KOPT-K1 (cell line): ENCODE data around the gene DHRS12.

Source experiments
- H3K27ac ChIP-seq: fragments of 200-600 bp; sonication (generic); 2 replicates; pipeline ENCODE4 v1.5.1; 2016; ENCODE audit warnings: antibody characterized with exemption, mild to moderate bottlenecking, low read depth, low read length; ENCODE audit not compliant: poor library complexity, severe bottlenecking
- H3K36me3 ChIP-seq: fragments of 200-600 bp; sonication (generic); 2 replicates; pipeline ENCODE4 v1.5.1; 2017; ENCODE audit warnings: antibody characterized with exemption, mild to moderate bottlenecking, low read length, moderate library complexity; ENCODE audit not compliant: insufficient read depth
- H3K9me3 ChIP-seq: fragments of 200-600 bp; sonication (generic); 2 replicates; pipeline ENCODE4 v1.5.1; 2017; ENCODE audit warnings: antibody characterized with exemption, low read length, mild to moderate bottlenecking; ENCODE audit not compliant: insufficient read depth, poor library complexity, severe bottlenecking

DHRS12 gene

DNA sequence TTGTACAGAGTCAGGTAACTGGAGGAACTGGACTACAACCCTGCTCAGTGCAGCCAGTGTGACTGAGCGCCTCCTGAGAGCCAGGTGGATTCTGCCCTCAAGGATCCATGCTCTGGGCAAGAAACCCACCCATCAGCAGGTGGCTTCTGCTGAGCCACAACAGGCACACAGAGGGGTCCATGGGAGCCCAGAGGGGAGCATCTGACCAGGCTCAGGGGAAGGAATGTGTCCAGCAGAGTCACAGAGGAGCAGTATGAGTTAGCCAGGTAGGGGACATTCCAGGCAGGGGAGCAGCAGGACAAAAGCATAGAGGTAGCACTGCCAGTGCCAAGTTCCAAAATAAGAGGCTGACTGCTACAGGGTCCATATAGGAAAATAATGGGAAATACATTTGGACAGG is 19.9 kb downstream of the DHRS12 start:
- H3K9me3 ChIP-seq = no peaks in the 10 kb centered on the region
- H3K27ac ChIP-seq = no peak overlapping the region
- no peaks in the 10 kb centered on the region for H3K36me3 ChIP-seq

- no peaks in the 10 kb centered on the region for H3K9me3 ChIP-seq
- H3K36me3 ChIP-seq = no peaks in the 10 kb centered on the region
- no peak overlapping the region for H3K27ac ChIP-seq
These were observed 20.4 kb downstream of the DHRS12 start for GRCh38 chr13:51783428-51784094.

- H3K36me3 ChIP-seq = no peaks in the 10 kb centered on the region
- no peaks in the 10 kb centered on the region for H3K9me3 ChIP-seq
- H3K27ac ChIP-seq = no peak overlapping the region
These were observed 21.8 kb downstream of the DHRS12 start for GRCh38 chr13:51782026-51782710.

GRCh38 chr13:51781246-51782022 is 22.5 kb downstream of the DHRS12 start:
- no peak overlapping the region for H3K27ac ChIP-seq
- no peaks in the 10 kb centered on the region for H3K9me3 ChIP-seq
- H3K36me3 ChIP-seq = no peaks in the 10 kb centered on the region

- Histone ChIP-seq H3K36me3 (no peaks in the 10 kb centered on the region), H3K27ac (no peak overlapping the region), H3K9me3 (no peaks in the 10 kb centered on the region)
These were observed 23.9 kb downstream of the DHRS12 start for GRCh38 chr13:51780099-51780498.

- H3K27ac ChIP-seq = no peak overlapping the region
- no peaks in the 10 kb centered on the region for H3K36me3 ChIP-seq
- H3K9me3 ChIP-seq = no peaks in the 10 kb centered on the region
These were observed 25.6 kb downstream of the DHRS12 start for GRCh38 chr13:51778392-51778791.

DNA sequence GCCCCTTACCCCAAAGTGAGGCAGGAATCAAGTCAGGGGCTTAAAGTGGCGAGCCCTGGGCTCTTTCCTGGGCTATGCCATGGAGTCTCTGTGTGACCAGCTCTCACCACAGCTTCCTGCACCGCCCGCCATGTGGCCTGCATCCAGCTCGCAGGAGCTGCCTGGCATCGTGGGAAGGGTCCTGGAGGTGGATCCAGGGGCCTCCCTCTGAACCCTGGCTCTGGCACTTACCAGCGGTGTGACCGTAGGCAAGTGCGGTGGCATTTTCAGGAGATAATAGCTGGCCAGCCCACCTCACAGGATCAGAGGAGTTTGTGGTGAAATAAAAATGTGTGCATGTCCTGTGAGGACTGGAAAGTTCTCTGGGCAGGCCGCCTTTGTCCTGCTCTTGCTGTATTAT is 26.0 kb downstream of the DHRS12 start:
- H3K9me3 ChIP-seq = no peaks in the 10 kb centered on the region
- H3K36me3 ChIP-seq = no peaks in the 10 kb centered on the region
- H3K27ac ChIP-seq = no peak overlapping the region

GRCh38 chr13:51776179-51776578 is 27.8 kb downstream of the DHRS12 start:
- Histone ChIP-seq H3K27ac (no peak overlapping the region), H3K9me3 (no peaks in the 10 kb centered on the region), H3K36me3 (no peaks in the 10 kb centered on the region)

DNA sequence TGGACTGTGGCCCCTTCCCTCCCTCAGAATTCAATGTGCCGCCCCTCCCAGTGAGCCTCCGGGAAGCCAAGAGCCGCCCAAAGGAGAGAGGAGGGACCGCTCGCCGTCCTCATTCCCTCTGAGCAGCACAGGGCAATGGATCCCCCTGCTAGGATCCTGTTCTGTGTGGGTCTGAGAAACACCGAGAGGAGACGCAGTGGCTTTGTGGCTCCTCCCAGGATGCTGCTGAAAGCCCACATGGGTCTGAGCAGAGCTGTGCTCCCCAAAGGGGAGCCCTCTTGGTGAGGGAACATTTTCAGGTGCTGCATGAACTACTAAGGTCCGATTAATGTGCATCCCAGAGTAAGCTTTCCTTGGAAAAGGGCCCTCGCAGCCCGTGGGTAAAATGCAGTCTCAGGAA is 30.4 kb downstream of the DHRS12 start:
- no peaks in the 10 kb centered on the region for H3K9me3 ChIP-seq
- no peaks in the 10 kb centered on the region for H3K36me3 ChIP-seq
- no peak overlapping the region for H3K27ac ChIP-seq

DNA sequence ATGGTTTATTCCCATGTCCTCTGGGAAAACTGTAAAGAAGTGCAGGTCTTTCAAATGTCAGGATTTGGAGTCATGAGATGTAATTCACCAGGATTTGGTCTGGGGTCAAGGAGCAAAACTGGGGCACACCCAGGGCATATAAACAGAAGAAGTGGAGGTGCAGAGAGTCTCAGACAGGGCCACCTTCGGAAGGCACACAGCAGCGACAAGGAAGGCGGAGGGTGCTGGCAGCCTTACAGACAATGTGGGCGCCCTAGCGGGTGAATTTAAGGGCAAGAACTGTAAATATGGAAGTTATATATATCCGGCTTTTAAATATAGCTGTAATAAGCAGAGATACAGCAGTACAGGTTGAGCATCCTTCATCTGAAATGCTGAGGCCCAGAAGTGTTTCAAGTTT is 31.2 kb downstream of the DHRS12 start:
- Histone ChIP-seq H3K36me3 (no peaks in the 10 kb centered on the region), H3K27ac (no peak overlapping the region), H3K9me3 (no peaks in the 10 kb centered on the region)

DNA sequence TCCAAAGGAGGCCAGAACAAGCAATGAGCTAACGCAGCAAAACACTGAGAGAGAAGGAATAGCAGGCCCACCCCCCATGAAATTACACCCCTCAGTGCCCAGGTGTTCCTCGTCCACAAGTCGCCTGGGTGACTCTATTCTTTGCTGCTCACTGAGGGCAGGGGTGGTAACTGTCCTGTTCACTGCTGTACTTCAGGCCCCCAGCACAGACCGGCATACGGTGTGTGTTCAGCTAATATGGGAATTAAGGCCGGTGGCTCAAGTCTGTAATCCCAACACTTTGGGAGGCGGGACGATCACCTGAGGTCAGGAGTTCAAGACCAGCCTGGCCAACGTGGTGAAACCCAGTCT is 31.9 kb downstream of the DHRS12 start:
- Histone ChIP-seq H3K36me3 (no peaks in the 10 kb centered on the region), H3K9me3 (no peaks in the 10 kb centered on the region), H3K27ac (no peak overlapping the region)

DNA sequence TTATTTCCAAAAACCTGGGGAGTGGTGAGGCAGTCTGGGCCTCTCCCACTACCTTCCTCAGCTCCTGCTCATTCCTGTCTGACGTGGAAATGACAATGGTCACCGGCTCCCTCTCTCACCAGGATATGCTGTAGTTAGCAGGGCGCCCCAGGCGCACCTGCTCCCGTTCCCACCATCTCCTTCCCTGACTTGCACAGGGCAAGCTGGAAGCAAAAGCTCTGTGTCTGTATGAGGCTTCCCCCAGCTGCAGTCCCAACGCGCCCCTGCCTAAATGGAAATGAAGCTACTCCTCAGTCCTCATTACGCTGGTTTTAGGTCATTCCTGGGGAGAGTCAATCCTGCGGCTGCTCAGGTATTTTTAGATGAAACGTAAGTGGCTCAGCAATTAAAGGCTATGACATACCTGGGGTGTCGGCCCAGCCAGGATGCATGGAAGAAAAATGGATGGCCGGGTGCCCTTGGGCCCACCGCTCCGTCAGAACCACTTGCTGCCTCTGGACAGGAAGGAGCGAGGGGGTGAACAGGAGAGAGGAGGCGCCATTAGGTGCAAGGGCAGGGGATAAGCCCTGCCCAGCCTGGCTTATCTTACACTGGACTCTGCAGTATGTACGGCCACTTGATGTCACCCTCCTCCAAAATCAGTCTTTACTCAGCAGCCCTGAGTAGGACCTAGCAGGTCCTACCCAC is 32.4 kb downstream of the DHRS12 start:
- H3K9me3 ChIP-seq = no peaks in the 10 kb centered on the region
- H3K27ac ChIP-seq = no peak overlapping the region
- H3K36me3 ChIP-seq = 0 out of 2 replicates have a peak, but pooled peaks cover 5% of the 10 kb centered on the region

GRCh38 chr13:51770681-51771417 is 33.1 kb downstream of the DHRS12 start:
- 0 out of 2 replicates have a peak, but pooled peaks cover 6% of the 10 kb centered on the region for H3K36me3 ChIP-seq
- no peaks in the 10 kb centered on the region for H3K9me3 ChIP-seq
- H3K27ac ChIP-seq = no peak overlapping the region

DNA sequence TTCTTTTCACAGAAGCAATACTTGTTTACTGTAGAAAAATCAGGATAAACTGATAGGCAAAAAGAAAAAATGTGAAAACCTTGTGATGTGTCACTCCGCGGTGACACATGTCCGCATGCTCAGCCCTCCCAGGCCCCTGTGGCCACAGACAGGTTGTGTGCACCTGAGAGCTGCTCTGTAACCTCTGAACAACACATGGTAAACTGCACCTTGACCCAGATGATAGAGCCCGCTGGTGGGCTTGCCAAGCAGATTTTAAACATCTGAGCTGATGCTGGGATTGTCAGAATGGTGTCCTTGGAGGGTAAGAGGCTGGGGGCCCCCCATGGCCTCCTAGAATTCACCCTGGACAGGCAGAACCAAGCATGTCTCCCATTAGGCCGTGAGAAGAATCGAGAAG is 33.8 kb downstream of the DHRS12 start:
- H3K27ac ChIP-seq = no peak overlapping the region
- H3K9me3 ChIP-seq = no peaks in the 10 kb centered on the region
- 0 out of 2 replicates have a peak, but pooled peaks cover 6% of the 10 kb centered on the region for H3K36me3 ChIP-seq
